Breast epithelium (tissue), 3 donors: Measurements from ENCODE around the gene GPR42.

Source experiments
- CTCF ChIP-seq, 3 donors: fragments of 450-650 bp; IDR thresholded peaks; one replicate each; pipeline ENCODE4 v1.5.1; 2016 to 2017; ENCODE audit warnings: antibody characterized with exemption in 3 of 3, mild to moderate bottlenecking in 3 of 3, moderate library complexity in 3 of 3
- POLR2A ChIP-seq: fragments of 450-650 bp; IDR thresholded peaks from one replicate; pipeline ENCODE4 v1.6.1; 2016; ENCODE audit warnings: antibody characterized with exemption, mild to moderate bottlenecking, moderate library complexity
- POLR2AphosphoS5 ChIP-seq, 3 donors: sonication (generic); formaldehyde crosslinking; IDR thresholded peaks; one replicate each; pipeline ENCODE4 v1.6.1; 2017; ENCODE audit warnings: antibody characterized with exemption in 3 of 3

- TF ChIP-seq CTCF (IDR thresholded peaks at IDR 0.05) (no peak), POLR2AphosphoS5 (IDR thresholded peaks at IDR 0.05) (no peak), POLR2A (no peak)
Observed at GRCh38 chr19:35399231-35399630, 28.4 kb downstream of the GPR42 start.
